ENCODE measurements around the gene GNG7. TPM values are rescaled to one million over a fixed set of nuclear protein-coding genes. Genes with fewer than 3 reads are reported as not detected.
A peak's percentile ranks its signal among the peaks of the same experiment; 100 is the strongest.

Gene GNG7
- total and polyA plus RNA-seq, 7 donors = 1.2 to 8.0 (median 2.6) TPM

DNA sequence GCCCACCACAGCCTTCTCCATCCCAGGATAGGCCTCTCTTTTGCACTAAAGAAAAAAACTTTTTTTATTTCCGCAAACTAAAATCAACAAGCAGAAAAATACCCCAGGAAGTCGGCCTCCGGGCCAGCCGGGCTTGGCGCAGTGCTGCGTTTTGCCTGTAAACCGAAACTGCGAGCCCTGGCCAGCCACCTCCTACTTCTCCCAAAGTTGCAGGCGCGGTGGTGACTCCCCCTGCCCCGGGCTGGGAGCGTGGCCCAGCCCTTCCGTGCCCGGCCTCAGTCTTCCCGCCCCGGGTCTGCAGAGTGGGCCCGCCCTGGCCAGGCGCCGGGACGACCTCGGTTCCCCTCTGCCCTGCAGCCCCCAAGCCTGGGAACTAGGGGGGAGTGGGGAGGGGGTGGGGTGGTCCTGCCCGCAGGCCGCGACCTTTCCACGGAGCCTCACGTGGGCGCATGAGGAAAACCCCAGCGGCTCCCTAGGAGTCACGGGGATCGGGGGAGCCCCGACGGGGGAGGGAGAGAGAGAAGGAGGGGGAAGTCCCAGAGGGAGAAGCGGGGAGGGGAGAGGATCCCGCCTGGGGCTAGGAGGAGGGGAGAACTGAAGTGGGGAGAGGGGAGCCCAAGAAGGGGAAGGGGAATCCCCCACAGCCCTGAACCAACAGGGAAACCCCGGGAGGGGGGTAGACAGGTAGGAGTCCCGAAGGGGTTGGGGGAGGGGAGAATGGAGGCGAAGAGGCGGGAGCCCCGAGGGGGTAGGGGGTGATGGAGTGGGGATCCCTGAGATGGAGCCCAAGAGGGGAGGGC lies 223.5 kb downstream of the GNG7 start:
- Histone ChIP-seq H3K36me3 (peaks cover 0 to 14% (median 4%) of the 10 kb centered on the region in 4 donors), H3K27ac (peak overlapping the region; percentile 91 to 96 (median 94)), H3K9me3 (peaks cover 0 to 5% (median 2%) of the 10 kb centered on the region in 4 donors), H3K4me1 (peaks cover 0 to 35% (median 20%) of the 10 kb centered on the region in 4 donors), H3K27me3 (no peaks in the 10 kb centered on the region), H3K4me3 (peak overlapping the region; percentile 71 to 97 (median 94))
- WGBS, 2 donors = 1 to 2% methylated on average over 39 of the region's 39 CpGs
- peak; percentile 95 for DNase-seq
- intact Hi-C loops (cut with DNase I) = loop anchor here (2.0 kb wide), 1 partner anchor 16 kb away; no protein-coding TSS in a partner anchor
- peak in 3 of 4 donors; percentile 7 to 52 (median 43) for TF ChIP-seq POLR2AphosphoS5 (IDR thresholded peaks at IDR 0.05)
- no peak for TF ChIP-seq POLR2A (IDR thresholded peaks at IDR 0.05)

DNA sequence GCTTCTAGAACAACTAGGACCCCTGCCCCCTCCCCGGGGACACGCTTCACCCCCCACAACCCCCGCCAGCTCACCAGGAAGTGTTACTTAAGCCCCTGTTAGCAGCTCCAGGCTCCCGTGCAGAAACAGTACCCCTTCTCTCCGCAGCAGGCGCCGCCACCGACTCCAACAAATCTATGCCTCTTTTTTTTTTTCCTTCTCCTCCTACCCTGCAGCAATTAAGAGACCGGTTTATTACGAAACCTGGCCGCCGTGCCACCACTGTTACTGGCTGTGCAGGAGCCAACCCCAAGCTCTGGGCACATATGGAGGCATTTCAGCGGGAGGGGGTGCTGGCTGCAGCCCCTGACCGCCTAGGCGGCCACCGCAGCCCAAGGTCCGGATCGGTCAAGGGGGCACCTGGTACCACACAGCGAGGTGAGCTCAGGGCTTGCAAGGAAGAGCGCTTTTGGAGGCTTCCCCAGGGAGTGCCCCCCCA lies 224.2 kb downstream of the GNG7 start:
- Histone ChIP-seq H3K27me3 (no peaks in the 10 kb centered on the region), H3K4me3 (peak overlapping the region; percentile 71 to 97 (median 94)), H3K4me1 (peaks cover 0 to 35% (median 20%) of the 10 kb centered on the region in 4 donors), H3K9me3 (peaks cover 0 to 4% (median under 1%) of the 10 kb centered on the region in 4 donors), H3K36me3 (peaks cover 0 to 14% (median 4%) of the 10 kb centered on the region in 4 donors), H3K27ac (peak overlapping the region; percentile 91 to 96 (median 94))
- WGBS, 2 donors = 1 to 2% methylated on average over 20 of the region's 20 CpGs
- TF ChIP-seq EP300 (IDR thresholded peaks at IDR 0.05) = no peak
- TF ChIP-seq, protein P1, sequence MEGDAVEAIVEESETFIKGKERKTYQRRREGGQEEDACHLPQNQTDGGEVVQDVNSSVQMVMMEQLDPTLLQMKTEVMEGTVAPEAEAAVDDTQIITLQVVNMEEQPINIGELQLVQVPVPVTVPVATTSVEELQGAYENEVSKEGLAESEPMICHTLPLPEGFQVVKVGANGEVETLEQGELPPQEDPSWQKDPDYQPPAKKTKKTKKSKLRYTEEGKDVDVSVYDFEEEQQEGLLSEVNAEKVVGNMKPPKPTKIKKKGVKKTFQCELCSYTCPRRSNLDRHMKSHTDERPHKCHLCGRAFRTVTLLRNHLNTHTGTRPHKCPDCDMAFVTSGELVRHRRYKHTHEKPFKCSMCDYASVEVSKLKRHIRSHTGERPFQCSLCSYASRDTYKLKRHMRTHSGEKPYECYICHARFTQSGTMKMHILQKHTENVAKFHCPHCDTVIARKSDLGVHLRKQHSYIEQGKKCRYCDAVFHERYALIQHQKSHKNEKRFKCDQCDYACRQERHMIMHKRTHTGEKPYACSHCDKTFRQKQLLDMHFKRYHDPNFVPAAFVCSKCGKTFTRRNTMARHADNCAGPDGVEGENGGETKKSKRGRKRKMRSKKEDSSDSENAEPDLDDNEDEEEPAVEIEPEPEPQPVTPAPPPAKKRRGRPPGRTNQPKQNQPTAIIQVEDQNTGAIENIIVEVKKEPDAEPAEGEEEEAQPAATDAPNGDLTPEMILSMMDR (IDR thresholded peaks at IDR 0.05) = peak; percentile 16 to 44 (median 32)
- TF ChIP-seq POLR2AphosphoS5 (IDR thresholded peaks at IDR 0.05) = peak in 3 of 4 donors; percentile 42 to 63 (median 60)
- intact Hi-C loops (cut with DNase I) = loop anchor here (2.0 kb wide), 1 partner anchor 16 kb away; no protein-coding TSS in a partner anchor
- DNase-seq = peak; percentile 94

DNA sequence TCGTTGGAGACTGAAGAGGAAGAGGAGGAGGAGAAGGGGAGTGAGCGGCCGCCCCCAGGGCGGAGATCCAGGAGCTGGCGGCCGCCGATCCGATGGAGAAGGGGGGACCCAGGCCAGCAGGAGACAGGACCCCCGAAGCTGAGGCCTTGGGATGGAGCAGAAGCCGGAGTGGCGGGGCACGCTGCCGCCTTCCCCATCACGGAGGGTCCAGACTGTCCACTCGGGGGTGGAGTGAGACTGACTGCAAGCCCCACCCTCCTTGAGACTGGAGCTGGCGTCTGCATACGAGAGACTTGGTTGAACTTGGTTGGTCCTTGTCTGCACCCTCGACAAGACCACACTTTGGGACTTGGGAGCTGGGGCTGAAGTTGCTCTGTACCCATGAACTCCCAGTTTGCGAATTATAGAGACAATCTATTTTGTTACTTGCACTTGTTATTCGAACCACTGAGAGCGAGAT lies 224.7 kb downstream of the GNG7 start:
- Histone ChIP-seq H3K9me3 (peaks cover 0 to 4% (median 0%) of the 10 kb centered on the region in 4 donors), H3K36me3 (peaks cover 0 to 14% (median 4%) of the 10 kb centered on the region in 4 donors), H3K27me3 (no peaks in the 10 kb centered on the region), H3K27ac (peak overlapping the region; percentile 91 to 96 (median 94)), H3K4me3 (peak overlapping the region; percentile 71 to 97 (median 94)), H3K4me1 (peaks cover 0 to 35% (median 20%) of the 10 kb centered on the region in 4 donors)
- TF ChIP-seq EP300 (IDR thresholded peaks at IDR 0.05) (no peak), POLR2AphosphoS5 (IDR thresholded peaks at IDR 0.05) (peak; percentile 64 to 93 (median 67)), POLR2A (IDR thresholded peaks at IDR 0.05) (no peak)
- TF ChIP-seq, protein P1 (IDR thresholded peaks at IDR 0.05) = no peak
- DNase-seq = peak; percentile 81
- intact Hi-C loops (cut with DNase I) = loop anchor here (2.0 kb wide), 2 partner anchors 17 to 125 kb away; no protein-coding TSS in a partner anchor
- WGBS, 2 donors = 29 to 37% methylated on average over 21 of the region's 21 CpGs

DNA sequence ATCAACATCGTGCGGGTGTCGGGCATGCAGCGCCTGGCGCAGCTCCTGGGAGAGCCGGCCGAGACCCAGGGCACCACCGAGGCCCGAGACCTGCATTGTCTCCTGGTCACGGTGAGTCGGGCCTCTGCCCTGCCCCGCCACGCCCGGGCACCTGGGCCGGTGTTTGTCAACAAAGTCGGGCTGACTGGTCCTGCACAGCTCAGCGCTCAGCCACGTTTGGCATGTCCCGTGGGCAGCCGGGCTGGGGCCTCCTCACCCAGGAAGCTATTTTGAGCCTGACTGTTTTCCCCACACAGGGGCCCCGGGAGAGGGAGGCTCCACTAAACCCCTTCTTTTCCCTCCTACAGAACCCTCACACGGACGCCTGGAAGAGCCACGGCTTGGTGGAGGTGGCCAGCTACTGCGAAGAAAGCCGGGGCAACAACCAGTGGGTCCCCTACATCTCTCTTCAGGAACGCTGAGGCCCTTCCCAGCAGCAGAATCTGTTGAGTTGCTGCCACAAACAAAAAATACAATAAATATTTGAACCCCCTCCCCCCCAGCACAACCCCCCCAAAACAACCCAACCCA lies 225.3 kb downstream of the GNG7 start:
- WGBS, 2 donors = 2 to 7% methylated on average over 27 of the region's 27 CpGs
- intact Hi-C loops (cut with DNase I) = loop anchor here (2.0 kb wide), 1 partner anchor 126 kb away; no protein-coding TSS in a partner anchor
- Histone ChIP-seq H3K27ac (peak overlapping the region; percentile 91 to 96 (median 94)), H3K9me3 (no peaks in the 10 kb centered on the region), H3K4me1 (peaks cover 0 to 35% (median 20%) of the 10 kb centered on the region in 4 donors), H3K4me3 (peak overlapping the region; percentile 71 to 97 (median 94)), H3K27me3 (no peaks in the 10 kb centered on the region), H3K36me3 (peaks cover 0 to 14% (median 4%) of the 10 kb centered on the region in 4 donors)
- no peak for DNase-seq
- TF ChIP-seq POLR2A (IDR thresholded peaks at IDR 0.05) (no peak), POLR2AphosphoS5 (IDR thresholded peaks at IDR 0.05) (peak in 2 of 4 donors; percentile 47 to 64), EP300 (IDR thresholded peaks at IDR 0.05) (no peak)
- TF ChIP-seq, protein P1 (IDR thresholded peaks at IDR 0.05) = no peak
